Prostate gland (tissue), 2 donors: ENCODE results near the gene DCST1. TPM values are rescaled to one million over a fixed set of nuclear protein-coding genes. Genes with fewer than 3 reads are reported as not detected.
A peak's percentile ranks its signal among the peaks of the same experiment; 100 is the strongest.

ENCODE experiments used
- DNase-seq: peaks from one replicate; pipeline ENCODE4 v3.0.0-alpha.2; 2019; ENCODE audit warnings: low spot score
- H3K27ac ChIP-seq, 2 donors: fragments of 200-600 bp; sonication (generic); 2 replicates each; pipeline ENCODE4 v1.5.1; 2017 to 2019
- H3K27me3 ChIP-seq: fragments of 200-600 bp; sonication (generic); replicated peaks from 2 replicates; pipeline ENCODE4 v1.5.1; 2019; ENCODE audit not compliant: insufficient read depth
- H3K36me3 ChIP-seq, 2 donors: fragments of 200-600 bp; sonication (generic); 1 replicate in 1 of 2; 2 replicates in 1 of 2; pipeline versions ENCODE4 v1.5.1 to v1.8.1; 2017 to 2019
- H3K4me1 ChIP-seq: fragments of 200-600 bp; sonication (generic); replicated peaks from 2 replicates; pipeline ENCODE4 v1.5.1; 2019
- H3K4me3 ChIP-seq, 2 donors: fragments of 200-600 bp; sonication (generic); 2 replicates each; pipeline ENCODE4 v1.5.1; 2017 to 2019
- H3K9me3 ChIP-seq: fragments of 200-600 bp; sonication (generic); 2 replicates; pipeline ENCODE4 v1.5.1; 2017
- POLR2A ChIP-seq: fragments of 450-650 bp; IDR thresholded peaks from one replicate; pipeline ENCODE4 v1.6.1; 2016; ENCODE audit warnings: antibody characterized with exemption, mild to moderate bottlenecking
- POLR2AphosphoS5 ChIP-seq: sonication (generic); formaldehyde crosslinking; IDR thresholded peaks from one replicate; pipeline ENCODE4 v1.6.1; 2017; ENCODE audit warnings: antibody characterized with exemption
- WGBS: methylation state at CpG from one replicate; pipeline ENCODE4 v1.1.5; 2018; 5-methylcytosine and 5-hydroxymethylcytosine counted together
- intact Hi-C: fragments of 100-400 bp; cut with DNase I; formaldehyde crosslinking; loops from one replicate; pipeline ENCODE4 v1.14.2; 2022
- total RNA-seq, 2 donors: library from RNA; depleted of rRNA; stranded (reverse); fragments of >200 nt; gene quantifications; one replicate each; pipeline ENCODE4 v1.1.0, GENCODE V29; 2016
- TF ChIP-seq, protein P1 (sequence below), 4 experiments: fragments of 200-600 bp in 2 of 4; fragments of 450-650 bp in 2 of 4; sonication (generic) in 2 of 4; IDR thresholded peaks; 1 replicate in 3 of 4; 2 replicates in 1 of 4; pipeline ENCODE4 v1.5.1; 2016 to 2019; ENCODE audit warnings: antibody characterized with exemption in 4 of 4, mild to moderate bottlenecking in 2 of 4, moderate library complexity in 2 of 4

Gene DCST1
- total RNA-seq, 2 donors from 2014 or later = 0.51 TPM; not detected in 1

DNA sequence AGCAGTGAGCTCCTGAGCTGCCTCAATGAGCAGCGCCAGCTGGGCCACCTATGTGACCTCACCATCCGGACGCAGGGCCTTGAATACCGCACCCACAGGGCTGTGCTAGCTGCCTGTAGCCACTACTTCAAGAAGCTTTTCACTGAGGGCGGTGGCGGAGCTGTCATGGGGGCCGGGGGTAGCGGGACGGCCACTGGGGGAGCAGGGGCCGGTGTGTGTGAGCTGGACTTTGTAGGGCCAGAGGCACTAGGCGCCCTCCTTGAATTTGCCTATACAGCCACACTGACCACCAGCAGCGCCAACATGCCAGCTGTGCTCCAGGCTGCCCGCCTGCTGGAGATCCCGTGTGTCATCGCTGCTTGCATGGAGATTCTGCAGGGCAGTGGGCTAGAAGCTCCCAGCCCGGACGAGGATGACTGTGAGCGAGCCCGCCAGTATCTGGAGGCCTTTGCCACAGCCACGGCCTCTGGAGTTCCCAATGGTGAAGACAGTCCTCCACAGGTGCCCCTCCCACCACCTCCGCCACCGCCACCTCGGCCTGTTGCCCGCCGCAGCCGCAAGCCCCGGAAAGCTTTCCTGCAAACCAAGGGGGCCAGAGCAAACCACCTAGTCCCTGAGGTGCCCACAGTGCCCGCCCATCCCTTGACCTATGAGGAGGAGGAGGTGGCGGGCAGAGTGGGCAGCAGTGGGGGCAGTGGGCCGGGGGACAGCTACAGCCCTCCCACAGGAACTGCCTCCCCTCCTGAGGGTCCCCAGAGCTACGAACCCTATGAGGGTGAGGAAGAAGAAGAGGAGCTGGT lies 18.7 kb upstream of the DCST1 start:
- H3K36me3 ChIP-seq = peaks cover 7 to 14% of the 10 kb centered on the region in 2 donors
- no peak overlapping the region for H3K27ac ChIP-seq
- H3K4me3 ChIP-seq = no peak overlapping the region
- WGBS = 91% methylated on average over 31 of the region's 31 CpGs
- H3K27me3 ChIP-seq = no peaks in the 10 kb centered on the region
- peaks cover 37% of the 10 kb centered on the region for H3K4me1 ChIP-seq
- DNase-seq = no peak
- intact Hi-C loops = no loop called here
- H3K9me3 ChIP-seq = no peaks in the 10 kb centered on the region
- TF ChIP-seq POLR2A (no peak), POLR2AphosphoS5 (no peak)

DNA sequence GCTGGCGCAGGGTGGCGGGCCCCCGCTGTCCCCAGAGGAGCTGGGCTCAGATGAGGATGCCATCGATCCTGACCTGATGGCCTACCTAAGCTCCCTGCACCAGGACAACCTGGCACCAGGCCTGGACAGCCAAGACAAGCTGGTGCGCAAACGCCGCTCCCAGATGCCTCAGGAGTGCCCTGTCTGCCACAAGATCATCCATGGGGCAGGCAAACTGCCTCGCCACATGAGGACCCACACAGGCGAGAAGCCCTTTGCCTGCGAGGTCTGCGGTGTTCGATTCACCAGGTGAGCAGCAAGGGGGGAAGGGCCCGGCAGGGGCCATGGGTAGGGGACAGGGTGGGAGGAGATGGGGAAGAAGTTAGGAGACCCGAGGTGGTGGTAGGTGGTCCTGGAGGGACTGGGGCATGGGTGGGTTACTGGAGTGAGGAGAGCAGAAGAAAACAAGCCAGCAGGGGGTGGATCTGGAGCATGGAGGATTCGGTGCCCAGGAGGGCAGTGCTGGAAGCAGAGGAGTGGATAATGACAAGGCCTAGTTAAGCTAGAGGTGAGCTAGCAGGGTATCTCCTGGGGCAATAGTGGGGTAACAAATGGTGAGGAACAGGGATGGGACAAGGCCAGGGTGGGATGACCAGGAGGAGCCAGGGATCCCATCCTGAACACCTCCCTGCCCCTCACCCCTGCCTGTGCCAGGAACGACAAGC lies 17.9 kb upstream of the DCST1 start:
- H3K36me3 ChIP-seq = peaks cover 7 to 14% of the 10 kb centered on the region in 2 donors
- no peaks in the 10 kb centered on the region for H3K27me3 ChIP-seq
- H3K27ac ChIP-seq = peak overlapping the region in 1 of 2 donors; percentile 80
- no peaks in the 10 kb centered on the region for H3K9me3 ChIP-seq
- H3K4me3 ChIP-seq = no peak overlapping the region
- TF ChIP-seq POLR2AphosphoS5 (no peak), POLR2A (no peak)
- TF ChIP-seq, protein P1, sequence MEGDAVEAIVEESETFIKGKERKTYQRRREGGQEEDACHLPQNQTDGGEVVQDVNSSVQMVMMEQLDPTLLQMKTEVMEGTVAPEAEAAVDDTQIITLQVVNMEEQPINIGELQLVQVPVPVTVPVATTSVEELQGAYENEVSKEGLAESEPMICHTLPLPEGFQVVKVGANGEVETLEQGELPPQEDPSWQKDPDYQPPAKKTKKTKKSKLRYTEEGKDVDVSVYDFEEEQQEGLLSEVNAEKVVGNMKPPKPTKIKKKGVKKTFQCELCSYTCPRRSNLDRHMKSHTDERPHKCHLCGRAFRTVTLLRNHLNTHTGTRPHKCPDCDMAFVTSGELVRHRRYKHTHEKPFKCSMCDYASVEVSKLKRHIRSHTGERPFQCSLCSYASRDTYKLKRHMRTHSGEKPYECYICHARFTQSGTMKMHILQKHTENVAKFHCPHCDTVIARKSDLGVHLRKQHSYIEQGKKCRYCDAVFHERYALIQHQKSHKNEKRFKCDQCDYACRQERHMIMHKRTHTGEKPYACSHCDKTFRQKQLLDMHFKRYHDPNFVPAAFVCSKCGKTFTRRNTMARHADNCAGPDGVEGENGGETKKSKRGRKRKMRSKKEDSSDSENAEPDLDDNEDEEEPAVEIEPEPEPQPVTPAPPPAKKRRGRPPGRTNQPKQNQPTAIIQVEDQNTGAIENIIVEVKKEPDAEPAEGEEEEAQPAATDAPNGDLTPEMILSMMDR (IDR thresholded peaks at IDR 0.05) = no peak
- intact Hi-C loops = no loop called here
- no peak for DNase-seq
- H3K4me1 ChIP-seq = peaks cover 29% of the 10 kb centered on the region
- WGBS = 77% methylated on average over 16 of the region's 16 CpGs

DNA sequence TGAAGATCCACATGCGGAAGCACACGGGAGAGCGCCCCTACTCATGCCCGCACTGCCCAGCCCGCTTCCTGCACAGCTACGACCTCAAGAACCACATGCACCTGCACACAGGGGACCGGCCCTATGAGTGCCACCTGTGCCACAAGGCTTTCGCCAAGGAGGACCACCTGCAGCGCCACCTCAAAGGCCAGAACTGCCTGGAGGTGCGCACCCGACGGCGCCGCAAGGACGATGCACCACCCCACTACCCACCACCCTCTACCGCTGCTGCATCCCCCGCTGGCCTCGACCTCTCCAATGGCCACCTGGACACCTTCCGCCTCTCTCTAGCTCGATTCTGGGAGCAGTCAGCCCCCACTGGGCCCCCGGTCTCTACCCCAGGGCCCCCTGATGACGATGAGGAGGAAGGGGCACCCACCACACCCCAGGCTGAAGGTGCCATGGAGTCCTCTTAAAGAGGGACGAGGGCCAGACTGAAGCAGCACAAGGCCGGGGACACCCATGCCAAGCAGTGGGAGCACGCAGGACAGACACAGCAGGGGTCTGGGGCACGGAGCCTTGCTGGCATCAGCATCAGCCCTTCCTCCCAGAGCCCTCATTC lies 17.3 kb upstream of the DCST1 start:
- Histone ChIP-seq H3K36me3 (peaks cover 7 to 14% of the 10 kb centered on the region in 2 donors), H3K4me1 (peaks cover 24% of the 10 kb centered on the region), H3K27me3 (no peaks in the 10 kb centered on the region), H3K27ac (peak overlapping the region; percentile 80 to 87), H3K4me3 (no peak overlapping the region), H3K9me3 (no peaks in the 10 kb centered on the region)
- TF ChIP-seq, protein P1 (IDR thresholded peaks at IDR 0.05) = no peak
- TF ChIP-seq POLR2A (no peak), POLR2AphosphoS5 (no peak)
- DNase-seq = no peak
- 81% methylated on average over 22 of the region's 26 CpGs for WGBS
- intact Hi-C loops = no loop called here

DNA sequence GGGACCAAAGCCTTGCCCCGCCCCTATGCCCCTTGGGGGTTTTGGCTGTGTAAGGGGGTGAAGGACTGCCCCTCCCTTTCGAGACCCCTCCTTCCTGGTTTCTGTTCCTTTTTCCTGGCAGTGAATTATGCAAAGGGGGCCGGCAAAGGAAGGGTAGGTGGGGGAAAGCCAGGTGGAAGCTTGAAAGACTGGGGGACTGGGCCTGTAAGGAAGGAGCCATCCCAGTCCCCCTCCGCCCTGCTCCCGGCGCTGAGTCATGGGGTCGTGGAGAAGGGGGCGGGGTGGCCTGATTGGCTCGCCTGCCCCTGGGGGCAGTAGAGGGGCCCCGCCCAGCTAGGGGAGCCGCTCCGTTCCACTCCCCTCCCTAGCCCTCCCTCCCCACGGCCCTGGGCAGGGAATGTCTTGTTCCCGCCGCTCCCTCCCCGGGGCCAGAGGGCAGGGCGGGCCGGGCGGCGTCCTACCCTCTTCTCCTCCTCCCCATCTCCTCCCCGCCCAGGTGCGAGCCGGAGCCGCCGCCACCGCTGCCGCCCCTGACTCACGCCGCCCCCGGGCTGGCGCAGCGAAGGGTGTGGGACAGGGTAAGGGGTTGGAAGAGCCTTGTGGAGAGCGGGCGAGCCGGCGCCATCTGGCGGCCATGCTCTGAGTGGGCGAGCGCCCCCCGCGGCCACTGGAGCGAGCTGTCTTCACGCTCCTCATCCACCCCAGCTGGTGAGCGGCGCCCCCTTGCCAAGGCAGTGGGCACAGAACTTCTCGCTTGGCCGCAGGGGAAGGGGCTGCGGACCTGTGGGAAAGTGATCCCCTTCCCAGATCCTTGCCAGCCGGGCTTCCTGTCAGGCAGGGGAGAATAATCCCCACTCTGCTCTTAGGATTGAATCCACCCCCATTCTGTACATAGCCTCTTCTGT lies 16.3 kb upstream of the DCST1 start:
- 4% methylated on average over 49 of the region's 49 CpGs for WGBS
- H3K4me3 ChIP-seq = peak overlapping the region; percentile 21 to 26
- peak; percentile 84 for DNase-seq
- peaks cover 18% of the 10 kb centered on the region for H3K4me1 ChIP-seq
- H3K9me3 ChIP-seq = no peaks in the 10 kb centered on the region
- no peaks in the 10 kb centered on the region for H3K27me3 ChIP-seq
- H3K27ac ChIP-seq = peak overlapping the region; percentile 80 to 87
- TF ChIP-seq POLR2A = peak; percentile 62
- TF ChIP-seq POLR2AphosphoS5 = peak; percentile 93
- TF ChIP-seq, protein P1 (IDR thresholded peaks at IDR 0.05) = peak; percentile 94 to 100 (median 100)
- intact Hi-C loops = loop anchor here (1.0 kb wide), 1 partner anchor 55 kb away; no protein-coding TSS in a partner anchor
- H3K36me3 ChIP-seq = peaks cover 7 to 14% of the 10 kb centered on the region in 2 donors
